HG03175 (cell line): ENCODE results near the gene ADRM1.

Experiments used
- ATAC-seq: cut with Tn5 transposase; IDR thresholded peaks from one replicate; pipeline ENCODE4 v1.9.1; 2021; ENCODE audit warnings: mild to moderate bottlenecking, moderate library complexity; ENCODE audit not compliant: unreplicated experiment

ADRM1 gene

DNA sequence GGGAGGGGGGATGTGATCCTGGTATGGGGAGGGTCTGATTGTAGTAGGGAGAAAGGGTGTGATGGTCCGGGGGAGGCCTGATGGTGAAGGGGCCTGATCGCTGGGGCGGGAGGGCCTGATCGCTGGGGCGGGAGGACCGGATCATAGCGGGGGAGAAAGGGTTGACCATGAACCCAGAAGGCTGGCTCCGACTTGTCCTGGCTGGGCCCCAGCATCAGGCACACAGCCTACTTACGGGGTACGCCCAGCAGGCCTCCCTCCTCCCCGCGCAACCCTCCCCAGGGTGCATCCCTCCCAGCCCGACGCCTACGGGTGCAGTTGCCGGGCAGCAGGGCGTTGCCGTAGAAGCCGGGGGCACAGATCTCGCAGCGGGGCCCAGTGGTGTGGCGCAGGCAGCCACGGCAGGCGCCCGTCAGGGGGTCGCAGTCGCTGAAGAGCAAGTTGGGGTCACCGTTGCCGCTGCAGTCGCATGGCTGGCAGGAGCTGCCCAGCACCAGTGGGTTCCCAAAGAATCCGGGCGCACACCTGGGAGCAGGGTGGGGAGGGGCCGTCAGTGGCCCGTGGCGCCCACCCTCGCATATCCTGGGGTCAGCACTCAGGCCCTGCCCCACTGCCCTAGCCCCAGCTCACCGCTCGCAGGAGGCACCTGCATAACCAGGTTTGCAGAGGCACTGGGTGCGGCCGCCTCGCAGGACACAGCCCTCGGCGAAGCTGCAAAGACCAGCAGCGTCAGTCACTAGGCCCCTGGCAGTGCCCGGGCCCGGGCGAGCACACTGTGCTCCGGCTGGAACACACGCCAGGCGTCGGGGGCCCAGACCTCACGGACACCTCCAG, 20.6 kb downstream of the ADRM1 start:
- ATAC-seq = no peak

DNA sequence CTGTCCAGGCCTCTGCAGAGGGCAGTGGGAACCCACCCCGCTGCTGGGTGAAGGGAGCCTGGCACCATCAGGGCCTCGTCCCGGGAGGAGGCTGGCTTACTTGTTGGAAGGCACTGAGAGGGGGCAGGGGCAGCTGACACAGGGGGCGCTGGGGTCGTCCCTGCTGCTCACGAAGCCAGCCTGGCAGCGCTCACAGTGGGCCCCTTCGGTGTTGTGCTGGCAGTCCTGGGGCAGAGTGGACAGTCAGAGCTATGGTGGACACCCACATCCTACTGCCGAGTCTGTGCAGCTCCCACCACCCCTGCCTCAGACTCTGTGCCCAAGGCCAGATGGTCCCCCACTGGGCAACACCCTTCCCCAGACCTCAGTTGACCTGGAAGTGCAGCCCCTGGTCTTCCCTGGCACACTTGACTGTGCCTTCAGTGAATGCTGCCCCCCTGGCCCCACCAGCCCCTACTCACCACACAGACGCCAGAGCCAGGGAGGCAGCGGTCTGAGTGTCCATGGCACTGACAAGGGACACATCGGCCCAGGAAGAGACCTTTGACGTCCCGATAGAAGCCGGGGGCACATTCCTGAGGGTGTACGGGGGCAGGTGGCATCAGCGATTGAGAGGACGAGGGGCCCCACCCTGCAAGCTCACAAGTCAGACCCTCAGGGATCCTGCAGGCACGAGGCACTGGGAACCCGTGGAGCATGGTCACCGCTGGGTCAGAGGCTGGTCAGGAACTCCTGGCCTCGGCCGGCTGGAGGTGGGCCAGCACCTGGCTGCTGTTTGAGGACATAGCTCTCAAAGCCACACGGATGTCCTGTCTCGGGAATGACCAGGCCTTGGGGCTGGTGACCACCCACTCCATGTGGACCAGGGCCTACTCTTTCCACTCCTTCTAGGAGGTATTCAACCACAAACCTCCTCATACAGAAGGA, 21.4 kb downstream of the ADRM1 start:
- ATAC-seq = no peak

- no peak for ATAC-seq
Measured at GRCh38 chr20:62325172-62325905, 22.5 kb downstream of the ADRM1 start.

- ATAC-seq = no peak
Measured at GRCh38 chr20:62326559-62326958, 23.8 kb downstream of the ADRM1 start.

DNA sequence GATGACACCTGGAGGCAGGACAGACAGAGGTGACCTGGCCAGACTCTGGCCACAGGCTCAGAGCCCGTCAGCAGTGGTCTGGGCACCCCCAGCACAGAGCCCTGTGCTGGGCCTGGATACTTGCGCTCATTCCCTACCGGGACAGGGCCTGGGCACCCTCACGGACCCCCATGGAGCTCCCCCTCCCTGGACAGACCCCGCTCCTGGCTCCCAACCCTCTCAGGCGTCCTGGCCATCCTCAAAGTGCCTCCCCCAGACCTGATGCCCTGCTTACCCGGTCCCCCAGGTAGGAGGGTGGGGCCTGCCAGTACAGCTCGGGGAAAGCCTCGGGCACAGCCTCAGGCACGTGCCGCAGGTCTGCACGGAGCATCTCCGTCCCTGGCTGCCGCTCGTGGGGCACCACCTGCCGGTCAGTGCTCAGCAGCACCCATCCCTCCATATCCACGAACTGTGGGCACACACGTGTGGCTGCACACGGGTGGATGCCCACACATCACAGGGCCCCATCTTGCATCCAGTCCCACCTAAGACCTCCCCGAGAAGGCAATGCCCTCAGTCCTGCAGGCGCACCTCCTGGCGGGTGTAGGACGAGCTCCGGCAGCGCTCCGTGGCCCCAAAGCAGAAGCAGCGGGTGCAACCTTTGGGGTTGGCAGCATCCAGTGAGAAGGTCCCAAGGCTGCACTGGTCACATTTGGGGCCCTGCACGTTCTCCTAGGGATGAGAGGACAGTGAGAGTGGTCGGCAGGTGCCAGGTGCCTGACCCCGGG, 24.3 kb downstream of the ADRM1 start:
- ATAC-seq = no peak

DNA sequence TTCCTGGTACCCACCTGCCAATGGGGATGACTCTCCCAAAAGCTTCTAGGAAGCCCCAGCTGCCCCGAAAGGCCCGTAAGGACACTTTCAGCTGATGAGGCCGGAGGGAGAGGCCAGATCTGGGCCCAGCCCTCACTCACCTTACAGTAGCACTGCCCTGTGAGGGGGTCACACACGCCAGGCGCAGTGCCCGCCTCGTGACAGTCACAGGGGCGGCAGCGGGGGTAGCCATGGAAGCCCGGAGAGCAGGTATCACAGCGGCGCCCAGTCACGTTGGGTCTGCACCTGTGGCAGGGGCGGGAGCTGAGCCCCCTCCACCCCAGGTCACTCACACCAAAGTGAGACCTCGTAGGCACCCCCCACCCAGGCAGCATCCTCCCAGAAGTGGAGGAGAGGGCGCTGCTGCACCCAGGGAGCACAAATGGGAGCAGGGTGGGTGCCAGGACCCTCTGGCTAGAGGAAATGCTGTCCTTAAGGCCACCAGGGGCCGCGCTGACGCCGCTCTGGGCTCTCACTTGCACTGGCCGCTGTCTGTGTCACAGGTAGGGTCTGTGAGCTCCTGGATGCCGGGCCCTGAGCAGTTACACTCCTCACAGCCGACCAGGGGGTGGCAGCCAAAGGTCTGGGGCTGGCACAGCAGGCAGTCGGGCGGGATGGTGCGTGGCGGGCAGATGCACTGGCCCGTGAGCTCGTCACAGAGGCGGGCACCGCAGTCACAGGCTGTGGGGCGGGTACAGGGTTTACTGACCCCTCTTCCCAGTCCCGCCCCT, 25.1 kb downstream of the ADRM1 start:
- no peak for ATAC-seq

DNA sequence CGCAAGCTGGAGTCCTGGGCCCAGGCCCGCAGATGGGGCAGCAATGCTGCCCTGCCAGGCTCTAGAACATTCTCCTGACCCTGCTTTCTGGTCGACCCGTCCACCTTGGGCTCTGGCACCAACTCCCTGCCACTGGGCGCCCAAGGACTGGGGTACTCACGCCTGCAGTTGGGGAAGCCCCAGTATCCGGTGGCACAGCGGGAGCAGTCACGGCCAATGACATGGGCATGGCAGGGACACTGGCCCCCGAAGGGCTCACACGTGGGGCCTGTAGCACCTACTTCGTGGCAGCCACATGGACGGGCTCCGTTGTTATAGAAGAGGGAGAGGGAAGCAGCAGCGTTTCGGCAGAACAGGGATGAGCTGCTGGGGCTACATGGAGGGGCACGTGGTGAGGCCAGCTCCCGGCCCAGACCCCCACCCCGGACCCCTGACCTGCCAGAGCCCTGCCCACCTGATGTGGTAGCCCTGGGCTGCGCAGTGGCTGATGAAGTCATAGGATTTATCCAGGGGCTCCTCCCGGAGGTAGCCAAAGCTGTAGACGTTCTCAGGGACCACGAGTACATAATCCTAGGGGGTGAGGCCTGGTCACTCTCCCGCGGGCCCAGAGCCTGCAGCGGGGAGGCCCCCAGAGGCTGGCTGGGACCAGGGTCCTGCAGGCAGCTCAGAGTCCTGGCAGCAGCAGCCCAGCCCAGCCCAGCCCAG, 26.0 kb downstream of the ADRM1 start:
- no peak for ATAC-seq

GRCh38 chr20:62329389-62330377, 26.9 kb downstream of the ADRM1 start:
- no peak for ATAC-seq

DNA sequence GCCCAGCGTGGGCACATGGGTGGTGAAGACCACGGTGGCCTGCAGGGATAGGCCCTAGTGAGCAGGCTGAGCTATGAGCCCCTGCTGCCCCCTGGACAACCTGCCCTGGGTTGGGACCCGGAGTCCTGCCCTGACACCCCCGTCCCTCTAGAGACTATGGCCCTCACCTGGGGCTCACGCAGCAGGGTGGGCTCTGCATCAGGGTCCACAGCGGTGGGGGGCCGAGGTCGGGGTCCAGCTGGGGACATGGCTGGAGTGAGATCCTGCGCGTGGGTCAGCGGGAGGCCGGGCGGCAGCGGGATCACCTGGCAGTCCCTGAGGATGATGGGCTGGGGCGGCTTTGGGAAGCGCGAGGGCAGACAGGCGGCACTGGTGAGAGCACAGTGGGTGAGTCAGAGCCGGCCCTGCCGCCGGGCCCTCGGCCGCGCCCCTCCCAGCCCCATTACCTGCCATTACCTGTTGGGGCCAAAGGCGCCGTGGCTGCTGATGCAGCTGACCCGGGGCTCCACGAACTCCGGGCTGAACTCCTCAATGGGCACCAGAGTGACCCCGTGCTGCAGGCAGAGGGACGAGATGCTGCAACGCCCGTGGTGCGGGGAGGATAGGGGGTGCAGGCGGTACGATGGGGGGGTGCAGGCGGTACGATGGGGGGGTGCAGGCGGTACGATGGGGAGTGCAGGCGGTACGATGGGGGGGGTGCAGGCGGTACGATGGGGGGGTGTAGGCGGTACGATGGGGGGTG, 27.9 kb downstream of the ADRM1 start:
- ATAC-seq = no peak

- no peak for ATAC-seq
Measured at GRCh38 chr20:62331347-62331746, 28.6 kb downstream of the ADRM1 start.

- no peak for ATAC-seq
Measured at GRCh38 chr20:62332421-62332820, 29.6 kb downstream of the ADRM1 start.

- no peak for ATAC-seq
Measured at GRCh38 chr20:62332989-62333819, 30.4 kb downstream of the ADRM1 start.

GRCh38 chr20:62333820-62334595, 31.2 kb downstream of the ADRM1 start:
- no peak for ATAC-seq

GRCh38 chr20:62334881-62335280, 32.1 kb downstream of the ADRM1 start:
- no peak for ATAC-seq

DNA sequence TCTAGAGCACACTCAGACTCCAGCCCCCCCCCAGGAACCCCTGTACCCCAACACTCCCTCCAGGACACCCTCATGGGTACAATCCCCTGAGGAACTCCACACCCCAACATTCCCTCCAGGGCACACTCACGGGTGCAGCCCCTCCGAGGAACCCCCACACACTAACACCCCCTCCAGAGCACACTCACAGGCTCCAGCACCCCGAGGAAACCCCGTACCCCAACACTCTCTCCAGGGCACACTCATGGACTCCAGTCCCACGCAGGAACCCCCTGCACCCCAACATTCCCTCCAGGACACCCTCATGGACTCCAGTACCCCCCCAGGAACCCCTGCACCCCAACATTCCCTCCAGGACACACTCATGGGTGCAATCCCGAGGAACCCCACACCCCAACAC, 32.7 kb downstream of the ADRM1 start:
- ATAC-seq = no peak

DNA sequence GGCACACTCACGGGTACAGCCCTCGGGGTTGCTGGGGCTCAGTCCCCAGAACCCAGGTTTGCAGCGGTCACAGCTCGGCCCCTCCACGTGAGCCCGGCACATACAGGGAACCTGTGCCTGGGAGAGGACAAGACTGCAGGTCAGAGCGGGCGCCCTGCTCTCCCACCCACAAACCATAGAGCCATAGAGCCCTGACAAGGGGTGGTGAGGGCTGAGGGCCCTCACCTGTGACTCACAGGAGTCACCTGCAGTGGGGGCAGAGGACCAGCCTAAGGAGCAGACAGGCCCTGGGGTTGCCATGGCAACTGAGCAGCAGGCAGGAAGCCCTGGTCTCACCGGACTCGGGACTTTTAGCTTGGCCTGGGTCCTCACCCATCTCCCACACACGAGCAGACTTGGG, 33.5 kb downstream of the ADRM1 start:
- ATAC-seq = no peak
